Mammary epithelial cell (primary cell): ENCODE measurements around the gene ALK.

Experiments
- EZH2 ChIP-seq: IDR thresholded peaks from 2 replicates; pipeline ENCODE4 v1.6.1; 2012; ENCODE audit warnings: low read length, inconsistent platforms, borderline replicate concordance
- TF ChIP-seq, protein P1 (sequence below), 2 donors: IDR thresholded peaks in 1 of 2; conservative IDR thresholded peaks in 1 of 2; 2 replicates each; pipeline ENCODE4 v1.5.1; 2011 to 2012; ENCODE audit warnings: inconsistent platforms in 2 of 2, low read length in 2 of 2, mild to moderate bottlenecking in 2 of 2, control low read depth in 1 of 2, low read depth in 1 of 2; ENCODE audit not compliant: insufficient read depth in 1 of 2; ENCODE audit errors: extremely low read depth in 1 of 2

DNA sequence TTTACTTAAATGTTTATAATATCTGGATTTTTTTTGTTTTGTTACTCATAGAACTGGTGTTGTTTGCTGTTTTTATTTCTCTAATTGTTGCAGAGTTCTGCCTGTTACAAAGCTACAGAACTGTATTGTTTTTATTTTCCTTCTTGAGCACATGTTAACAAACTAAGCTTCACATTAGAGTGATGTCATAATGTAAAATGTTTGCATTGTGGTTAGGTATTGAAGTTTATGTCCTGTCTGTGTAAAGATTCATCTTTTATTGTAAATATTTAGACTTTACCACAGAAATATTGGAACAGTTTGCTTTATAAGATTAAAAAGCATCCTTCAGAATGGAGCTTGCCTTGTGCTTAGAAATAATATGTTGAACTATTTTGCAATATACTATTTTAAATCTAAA lies 738.5 kb downstream of the ALK start:
- TF ChIP-seq, protein P1, sequence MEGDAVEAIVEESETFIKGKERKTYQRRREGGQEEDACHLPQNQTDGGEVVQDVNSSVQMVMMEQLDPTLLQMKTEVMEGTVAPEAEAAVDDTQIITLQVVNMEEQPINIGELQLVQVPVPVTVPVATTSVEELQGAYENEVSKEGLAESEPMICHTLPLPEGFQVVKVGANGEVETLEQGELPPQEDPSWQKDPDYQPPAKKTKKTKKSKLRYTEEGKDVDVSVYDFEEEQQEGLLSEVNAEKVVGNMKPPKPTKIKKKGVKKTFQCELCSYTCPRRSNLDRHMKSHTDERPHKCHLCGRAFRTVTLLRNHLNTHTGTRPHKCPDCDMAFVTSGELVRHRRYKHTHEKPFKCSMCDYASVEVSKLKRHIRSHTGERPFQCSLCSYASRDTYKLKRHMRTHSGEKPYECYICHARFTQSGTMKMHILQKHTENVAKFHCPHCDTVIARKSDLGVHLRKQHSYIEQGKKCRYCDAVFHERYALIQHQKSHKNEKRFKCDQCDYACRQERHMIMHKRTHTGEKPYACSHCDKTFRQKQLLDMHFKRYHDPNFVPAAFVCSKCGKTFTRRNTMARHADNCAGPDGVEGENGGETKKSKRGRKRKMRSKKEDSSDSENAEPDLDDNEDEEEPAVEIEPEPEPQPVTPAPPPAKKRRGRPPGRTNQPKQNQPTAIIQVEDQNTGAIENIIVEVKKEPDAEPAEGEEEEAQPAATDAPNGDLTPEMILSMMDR (conservative IDR thresholded peaks at IDR 0.05 in 1 of 2, IDR thresholded peaks at IDR 0.05 in 1 of 2; ENCODE audit: extremely low read depth in 1 of 2, insufficient read depth in 1 of 2, low read depth in 1 of 2, low read length in 2 of 2): no peak
- TF ChIP-seq EZH2: no peak
